Measurements from ENCODE around the gene SLC31A1. TPM values are rescaled to one million over a fixed set of nuclear protein-coding genes. Genes with fewer than 3 reads are reported as not detected.

The SLC31A1 gene
- total and polyA plus RNA-seq, 2 of the 8 experiments (the other 6 are each of a cell fraction or from before 2014, with no cell fraction given): 23.9 to 40.8 TPM

DNA sequence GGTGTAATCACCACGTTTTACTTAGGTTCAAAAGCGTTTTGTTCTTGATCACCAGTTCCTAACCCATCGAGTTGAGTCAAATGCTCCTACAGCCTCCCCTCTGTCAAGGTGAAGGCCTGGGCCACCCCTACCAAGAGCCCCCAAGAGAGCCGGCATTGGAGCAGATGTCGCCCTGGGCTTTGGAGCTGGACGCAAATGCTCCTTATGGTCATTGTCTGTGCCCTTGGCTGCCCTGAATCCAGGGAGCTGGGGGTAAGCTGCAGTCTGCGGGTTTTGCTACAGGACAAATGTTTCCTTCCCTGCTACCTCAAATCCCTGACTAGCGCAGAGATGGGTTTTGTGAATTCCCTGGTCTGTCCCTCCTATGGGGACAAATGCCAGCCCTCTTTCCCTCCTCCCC lies 77.0 kb downstream of the SLC31A1 start:
- no peak overlapping the region for H2BK5ac ChIP-seq (ENCODE audit: low read depth, low read length)
- no peak overlapping the region for H2BK120ac ChIP-seq (replicated peaks; ENCODE audit: low read depth, low read length)
- no peak overlapping the region for H2AK5ac ChIP-seq (ENCODE audit: low read depth, low read length)
- no peak overlapping the region for H4K5ac ChIP-seq (ENCODE audit: insufficient read length, low read depth, low read length)
- no peak for FAIRE-seq
- H4K91ac ChIP-seq (replicated peaks; ENCODE audit: insufficient read length, low read length): no peak overlapping the region
- no peak overlapping the region for H3K9ac ChIP-seq (replicated peaks in 1 of 4; ENCODE audit: extremely low read depth in 1 of 4, low read depth in 3 of 4, low read length in 3 of 4)
- no peak overlapping the region for H3K4me3 ChIP-seq (ENCODE audit: extremely low read depth in 1 of 4, insufficient read depth in 2 of 4, low read depth in 3 of 4, low read length in 4 of 4)
- H3K4ac ChIP-seq (replicated peaks; ENCODE audit: insufficient read length, low read depth, low read length): no peak overlapping the region
- H3K18ac ChIP-seq (ENCODE audit: extremely low read depth, low read length): no peak overlapping the region
- 85% methylated on average over 8 of the region's 8 CpGs; no CpG with 5 or more reads in 1 of the 2 experiments for WGBS, 2 experiments (ENCODE audit: extremely low coverage in 1 of 2, insufficient coverage in 1 of 2, insufficient read length in 1 of 2, insufficient replicate concordance in 2 of 2, low coverage in 1 of 2, low lambda C conversion rate in 2 of 2, missing lambda C conversion rate in 1 of 2)
- no peak overlapping the region for H3K4me2 ChIP-seq (ENCODE audit: insufficient read depth in 1 of 2, low read depth in 2 of 2, low read length in 2 of 2)
- 0 out of 7 replicates have a peak, but pooled peaks cover 0 to 4% (median 0%) of the 10 kb centered on the region in 4 experiments for H3K4me1 ChIP-seq (replicated peaks in 1 of 4; ENCODE audit: control insufficient read depth in 3 of 4, insufficient read depth in 4 of 4, low read length in 3 of 4)
- H3K23me2 ChIP-seq (ENCODE audit: low read depth, low read length): no peaks in the 10 kb centered on the region
- H3K36me3 ChIP-seq (ENCODE audit: control insufficient read depth in 2 of 4, insufficient read depth in 4 of 4, low read length in 3 of 4): peaks cover 0 to 3% (median 2%) of the 10 kb centered on the region in 4 experiments; a peak in 3 of 8 replicates
- DNase-seq (ENCODE audit: low read depth in 1 of 2, low spot score in 2 of 2): no peak
- peaks cover 0 to 2% of the 10 kb centered on the region in 2 experiments for H4K20me1 ChIP-seq (replicated peaks in 1 of 2; ENCODE audit: control insufficient read depth in 1 of 2, insufficient read depth in 2 of 2, low read length in 2 of 2)
- no peak overlapping the region for H2BK20ac ChIP-seq (ENCODE audit: low read length)
- CTCF ChIA-PET (ENCODE audit: partially characterized antibody): interaction anchor here (1.0 to 3.1 kb wide), 3 partner anchors 11 to 360 kb away, joined by 3 to 16 read pairs (median 4); no protein-coding TSS in a partner anchor
- POLR2A ChIA-PET (ENCODE audit: partially characterized antibody): interaction anchor here (2.1 kb wide), 1 partner anchor 22 kb away, joined by 6 read pairs; no protein-coding TSS in a partner anchor
- no peaks in the 10 kb centered on the region for H3K79me1 ChIP-seq (ENCODE audit: low read depth, low read length)
- H3K56ac ChIP-seq (replicated peaks; ENCODE audit: insufficient read length, low read depth, low read length): no peak overlapping the region
- H3K79me2 ChIP-seq (ENCODE audit: control insufficient read depth in 1 of 2, insufficient read depth in 2 of 2, low read length in 2 of 2): no peaks in the 10 kb centered on the region
- peaks cover 0 to 2% (median 0%) of the 10 kb centered on the region in 4 experiments; a peak in 1 of 7 replicates for H3K27me3 ChIP-seq (replicated peaks in 1 of 4; ENCODE audit: control insufficient read depth in 3 of 4, extremely low read depth in 1 of 4, insufficient read depth in 3 of 4, low read length in 3 of 4)
- no peak overlapping the region for H2AFZ ChIP-seq (ENCODE audit: low read length)
- H3K23ac ChIP-seq (ENCODE audit: insufficient read length): no peak overlapping the region
- H2BK12ac ChIP-seq (ENCODE audit: low read depth, low read length): no peak overlapping the region
- H4K8ac ChIP-seq (ENCODE audit: extremely low read depth, insufficient read depth, low read length): 0 out of 2 replicates have a peak overlapping the region, but pooled peaks have one; percentile 53
- H3K14ac ChIP-seq (ENCODE audit: insufficient read length): no peak overlapping the region
- no peak overlapping the region for H2BK15ac ChIP-seq (ENCODE audit: low read length)
- H3K9me3 ChIP-seq (ENCODE audit: insufficient read depth in 2 of 2, low read depth in 1 of 2, low read length in 1 of 2): no peaks in the 10 kb centered on the region
- H3K27ac ChIP-seq (ENCODE audit: low read depth, low read length): no peak overlapping the region
- TF ChIP-seq EGR1 (IDR thresholded peaks at IDR 0.05; ENCODE audit: borderline replicate concordance, low read depth, low read length): no peak
- no peak for TF ChIP-seq RAD21 (IDR thresholded peaks at IDR 0.05 in 1 of 2, conservative IDR thresholded peaks at IDR 0.05 in 1 of 2; ENCODE audit: low read depth in 2 of 2, low read length in 2 of 2)
- no peak for TF ChIP-seq TAF1 (IDR thresholded peaks at IDR 0.05; ENCODE audit: low read depth, low read length)
- TF ChIP-seq SP1 (IDR thresholded peaks at IDR 0.05; ENCODE audit: low read depth, low read length): no peak
- TF ChIP-seq TAF7 (optimal IDR thresholded peaks at IDR 0.05; ENCODE audit: borderline replicate concordance, low read depth, low read length): no peak
- TF ChIP-seq GTF2F1 (IDR thresholded peaks at IDR 0.05; ENCODE audit: borderline replicate concordance, low read depth, low read length): no peak
- no peak for TF ChIP-seq ATF3 (IDR thresholded peaks at IDR 0.05; ENCODE audit: insufficient read depth, low read depth, low read length)
- no peak for TF ChIP-seq SUZ12 (IDR thresholded peaks at IDR 0.05; ENCODE audit: low read length)
- no peak for TF ChIP-seq BACH1 (IDR thresholded peaks at IDR 0.05; ENCODE audit: low read length)
- no peak for TF ChIP-seq GABPA (IDR thresholded peaks at IDR 0.05; ENCODE audit: borderline replicate concordance, insufficient read depth, low read length)
- TF ChIP-seq NRF1 (IDR thresholded peaks at IDR 0.05; ENCODE audit: low read depth, low read length): no peak
- TF ChIP-seq CREB1 (IDR thresholded peaks at IDR 0.05): no peak
- no peak for TF ChIP-seq JUN (IDR thresholded peaks at IDR 0.05; ENCODE audit: low read depth, low read length)
- no peak for TF ChIP-seq YY1 (IDR thresholded peaks at IDR 0.05; ENCODE audit: low read depth, low read length)
